NCI-H146 (cell line): ENCODE data around the gene SCYGR4.
"Not testable (repeated sequence)": the region's sequence is repeated elsewhere in the genome, so short reads cannot be mapped to it uniquely, and the experiment has no call there.

Source experiments
- DNase-seq: peaks from one replicate; lab custom pipeline; 2025; lab: John Stamatoyannopoulos, UW

Gene SCYGR4

DNA sequence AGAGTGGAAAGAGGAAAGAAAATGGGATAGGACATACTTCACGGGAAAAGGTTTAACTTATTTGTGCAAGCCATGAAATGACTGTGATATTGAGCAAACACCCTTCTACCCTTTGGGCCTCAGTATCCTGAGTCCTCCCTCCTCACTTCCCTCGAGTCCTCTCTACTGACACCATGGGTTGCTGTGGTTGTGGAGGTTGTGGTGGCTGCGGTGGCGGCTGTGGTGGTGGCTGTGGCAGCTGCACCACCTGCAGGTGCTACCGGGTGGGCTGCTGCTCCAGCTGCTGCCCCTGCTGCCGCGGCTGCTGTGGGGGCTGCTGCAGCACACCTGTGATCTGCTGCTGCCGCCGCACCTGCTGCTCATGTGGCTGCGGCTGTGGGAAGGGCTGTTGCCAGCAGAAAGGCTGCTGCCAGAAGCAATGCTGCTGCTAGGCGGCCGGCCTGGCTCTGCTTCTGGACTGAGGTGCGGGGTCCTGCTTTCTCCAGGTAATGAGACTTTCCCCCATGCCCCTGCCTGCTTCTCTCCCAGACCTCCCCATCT is 49.4 kb downstream of the SCYGR4 start, which contains the start of gene SCYGR5:
SCYGR5 (plus strand) TSS at position 174 of the 540 bp plus-strand sequence; CDS start at position 174, 0 bp downstream.
- DNase-seq: not testable (repeated sequence)
